Duodenal mucosa (tissue), 2 donors: Measurements from ENCODE around the gene DTNBP1.
A peak's percentile ranks its signal among the peaks of the same experiment; 100 is the strongest.

Experiments
- H3K27ac ChIP-seq: one replicate; pipeline ENCODE4 v1.7.0; 2013; ENCODE audit warnings: low read depth, low read length
- H3K27me3 ChIP-seq, 2 donors: one replicate each; pipeline ENCODE4 v1.7.0; 2013; ENCODE audit warnings: low read length in 2 of 2, control low read depth in 1 of 2; ENCODE audit not compliant: insufficient read depth in 2 of 2, control insufficient read depth in 1 of 2
- H3K36me3 ChIP-seq, 2 donors: one replicate each; pipeline ENCODE4 v1.7.0; 2013; ENCODE audit warnings: low read length in 2 of 2, control low read depth in 1 of 2; ENCODE audit not compliant: insufficient read depth in 2 of 2, control insufficient read depth in 1 of 2
- H3K4me1 ChIP-seq, 2 donors: one replicate each; pipeline ENCODE4 v1.7.0; 2013; ENCODE audit warnings: low read length in 2 of 2, control low read depth in 1 of 2; ENCODE audit not compliant: insufficient read depth in 2 of 2, control insufficient read depth in 1 of 2
- H3K4me3 ChIP-seq, 2 donors: one replicate each; pipeline ENCODE4 v1.7.0; 2013; ENCODE audit warnings: low read length in 2 of 2, low read depth in 1 of 2
- H3K9ac ChIP-seq, 2 donors: one replicate each; pipeline ENCODE4 v1.7.0; 2013; ENCODE audit warnings: low read length in 2 of 2, low read depth in 1 of 2
- H3K9me3 ChIP-seq, 2 donors: one replicate each; pipeline ENCODE4 v1.7.0; 2013; ENCODE audit warnings: low read length in 2 of 2, control low read depth in 1 of 2; ENCODE audit not compliant: control insufficient read depth in 1 of 2

DTNBP1 gene

DNA sequence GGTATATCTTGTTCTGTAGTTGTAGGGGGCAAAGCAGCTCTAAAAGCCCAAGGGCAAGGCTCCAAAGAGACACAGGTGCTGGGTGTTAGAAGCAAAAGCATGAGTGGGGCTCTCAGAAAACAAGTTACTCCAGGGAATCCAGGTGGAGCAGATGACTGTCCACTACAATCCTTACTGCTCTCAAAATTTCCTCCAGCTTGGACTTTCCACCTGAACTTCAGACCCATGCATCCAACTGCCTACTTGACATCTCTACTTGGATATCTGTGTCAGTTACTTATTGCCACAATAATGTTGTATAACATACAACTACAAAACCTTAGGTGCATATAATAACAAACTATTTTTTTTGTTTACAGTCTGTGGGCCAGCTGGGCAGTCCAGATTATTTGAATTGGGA lies 22.8 kb upstream of the DTNBP1 start:
- H3K9ac ChIP-seq: no peak overlapping the region
- H3K4me1 ChIP-seq: peaks cover 23 to 24% of the 10 kb centered on the region in 2 donors
- H3K4me3 ChIP-seq: no peak overlapping the region
- no peak overlapping the region for H3K27ac ChIP-seq
- no peaks in the 10 kb centered on the region for H3K36me3 ChIP-seq
- H3K9me3 ChIP-seq: no peaks in the 10 kb centered on the region
- H3K27me3 ChIP-seq: no peaks in the 10 kb centered on the region

DNA sequence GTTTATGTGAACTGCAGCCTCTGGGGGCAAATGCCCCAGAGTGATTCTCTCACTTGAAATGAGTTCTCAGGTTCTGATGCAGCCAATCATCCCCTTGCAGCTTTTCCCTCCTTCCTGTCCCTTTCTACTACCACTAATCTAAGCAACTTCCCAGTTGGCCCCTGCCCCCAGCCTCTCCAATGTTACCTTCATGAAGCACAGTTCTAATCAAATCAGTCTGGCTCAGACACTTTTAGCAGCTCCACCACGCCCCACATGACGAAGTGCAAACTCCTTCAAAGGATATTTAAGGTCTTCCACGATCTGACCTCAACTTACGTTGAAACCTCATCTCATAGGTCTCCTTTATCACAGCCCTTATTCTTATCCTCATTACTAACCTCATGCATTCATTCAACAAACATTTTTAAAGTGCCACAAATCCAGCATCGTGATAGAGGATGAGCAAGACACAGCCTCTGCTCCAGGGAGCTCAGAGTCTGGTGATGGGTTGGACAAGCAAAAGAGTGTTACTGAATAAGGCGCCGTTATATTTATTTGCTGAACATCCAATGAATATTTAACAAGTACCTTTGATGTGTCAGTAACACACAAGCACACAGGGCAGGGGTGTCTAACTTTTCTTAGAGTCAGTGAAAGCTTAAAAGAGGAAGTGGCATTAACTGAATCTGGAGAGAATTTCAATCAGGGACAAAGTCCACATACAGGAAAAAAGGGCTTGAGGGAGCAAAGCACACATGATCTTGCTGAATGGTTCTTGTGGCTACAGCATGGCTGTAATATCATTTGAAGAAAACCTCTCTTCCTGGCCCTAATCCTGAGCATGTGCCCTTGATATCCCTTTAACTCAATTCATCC lies 20.4 kb upstream of the DTNBP1 start:
- peaks cover 15 to 17% of the 10 kb centered on the region in 2 donors for H3K4me1 ChIP-seq
- no peaks in the 10 kb centered on the region for H3K36me3 ChIP-seq
- H3K4me3 ChIP-seq: peak overlapping the region in 1 of 2 donors; percentile 21
- no peak overlapping the region for H3K27ac ChIP-seq
- no peak overlapping the region for H3K9ac ChIP-seq
- H3K9me3 ChIP-seq: no peaks in the 10 kb centered on the region
- H3K27me3 ChIP-seq: no peaks in the 10 kb centered on the region

DNA sequence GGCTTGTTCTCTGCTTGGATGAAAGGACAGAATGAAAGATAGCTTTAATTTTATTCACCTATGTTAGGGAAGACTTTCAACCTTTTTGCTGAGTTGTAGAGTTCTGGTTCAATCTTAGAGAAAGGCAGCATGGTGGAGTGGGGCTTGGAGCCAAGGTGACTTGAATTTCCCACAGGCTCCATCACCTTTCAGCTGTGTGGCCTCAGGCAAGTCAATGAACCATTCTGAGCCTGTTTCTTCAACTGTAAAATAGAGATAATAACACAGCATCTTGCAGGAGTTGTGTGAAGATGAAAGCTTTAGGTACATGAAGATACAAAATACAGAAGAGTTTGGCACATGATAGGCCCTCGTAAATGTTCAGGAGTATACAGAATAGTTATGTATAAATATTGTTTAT lies 19.1 kb upstream of the DTNBP1 start:
- Histone ChIP-seq H3K9me3 (no peaks in the 10 kb centered on the region), H3K4me1 (peaks cover 15 to 17% of the 10 kb centered on the region in 2 donors), H3K4me3 (no peak overlapping the region), H3K27ac (no peak overlapping the region), H3K9ac (no peak overlapping the region), H3K27me3 (no peaks in the 10 kb centered on the region), H3K36me3 (no peaks in the 10 kb centered on the region)

DNA sequence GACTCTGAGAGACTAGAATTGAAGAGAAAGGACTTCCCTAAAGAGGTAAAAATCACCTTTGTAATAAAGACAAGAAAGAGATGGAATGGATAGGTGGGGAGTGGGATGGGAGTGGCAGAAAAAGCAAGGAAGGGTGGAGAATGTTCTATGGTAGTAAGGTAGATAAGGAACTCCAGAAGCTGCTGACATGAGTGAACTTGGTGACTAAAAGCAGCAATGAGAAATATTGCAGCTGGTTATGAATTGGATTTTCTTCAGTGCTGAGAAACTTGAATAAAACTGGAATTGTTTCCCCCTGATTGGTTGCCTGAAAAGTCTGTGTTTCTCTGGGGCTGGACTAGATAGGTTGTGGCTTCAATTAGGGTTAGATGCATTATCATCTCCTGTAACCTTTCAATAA lies 15.7 kb upstream of the DTNBP1 start:
- Histone ChIP-seq H3K9ac (no peak overlapping the region), H3K9me3 (no peaks in the 10 kb centered on the region), H3K27ac (no peak overlapping the region), H3K36me3 (no peaks in the 10 kb centered on the region), H3K4me1 (peaks cover 17 to 30% of the 10 kb centered on the region in 2 donors), H3K4me3 (no peak overlapping the region), H3K27me3 (no peaks in the 10 kb centered on the region)

DNA sequence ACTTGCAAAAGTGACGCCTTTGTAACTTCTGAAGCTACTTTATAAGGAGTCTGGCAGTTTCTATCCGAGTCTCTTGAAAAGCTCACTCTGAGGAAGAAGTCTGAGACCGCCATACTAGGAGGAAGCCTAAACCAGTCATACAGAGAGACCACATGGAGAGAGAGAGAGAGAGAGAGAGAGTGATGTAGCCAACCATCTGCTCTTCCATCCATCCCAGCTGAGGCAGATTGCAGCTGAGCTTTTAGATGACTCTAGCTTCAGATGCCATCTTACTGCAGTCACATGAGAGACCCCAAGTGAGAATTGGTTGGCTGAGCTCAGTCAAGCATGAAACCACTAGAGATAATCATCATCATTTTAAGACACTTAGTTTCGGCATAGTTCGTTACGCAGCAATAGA lies 15.0 kb upstream of the DTNBP1 start:
- Histone ChIP-seq H3K27ac (no peak overlapping the region), H3K4me1 (peaks cover 10 to 23% of the 10 kb centered on the region in 2 donors), H3K27me3 (no peaks in the 10 kb centered on the region), H3K9ac (no peak overlapping the region), H3K36me3 (no peaks in the 10 kb centered on the region), H3K4me3 (no peak overlapping the region), H3K9me3 (no peaks in the 10 kb centered on the region)

DNA sequence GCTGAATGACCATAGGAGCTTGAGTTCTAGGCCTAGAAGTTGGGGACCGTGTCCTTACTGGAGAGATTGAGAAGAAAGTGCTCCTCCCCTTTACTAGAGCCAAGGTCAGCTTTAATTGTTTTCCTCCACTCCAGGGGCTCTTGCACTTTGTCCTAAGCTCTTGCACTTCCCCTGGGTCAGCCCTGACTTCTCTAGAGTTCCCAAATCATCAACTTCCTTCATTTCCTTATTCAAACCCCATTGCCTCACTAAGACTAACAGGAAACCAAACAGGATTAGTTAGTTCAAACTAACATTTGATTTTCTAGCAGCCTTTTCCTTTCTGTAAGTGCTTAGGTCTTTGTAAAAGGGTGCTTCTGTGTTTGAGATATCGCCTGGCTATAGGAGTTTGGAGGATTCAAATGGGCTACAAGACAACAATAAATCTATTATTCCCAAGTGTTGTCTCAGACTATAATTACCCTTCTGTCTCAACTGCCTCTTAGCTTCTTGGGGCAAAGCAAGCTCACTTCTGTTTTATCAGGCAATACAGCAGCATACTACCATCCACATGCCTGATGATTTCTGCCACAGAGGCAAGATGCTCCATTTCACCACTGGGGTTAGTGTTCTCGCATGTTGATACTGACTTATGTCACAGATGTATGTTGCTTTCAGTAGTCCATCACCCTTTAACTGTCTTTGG lies 12.8 kb upstream of the DTNBP1 start:
- Histone ChIP-seq H3K36me3 (no peaks in the 10 kb centered on the region), H3K27ac (no peak overlapping the region), H3K4me1 (peaks cover 10 to 20% of the 10 kb centered on the region in 2 donors), H3K9me3 (no peaks in the 10 kb centered on the region), H3K4me3 (no peak overlapping the region), H3K27me3 (no peaks in the 10 kb centered on the region), H3K9ac (no peak overlapping the region)

DNA sequence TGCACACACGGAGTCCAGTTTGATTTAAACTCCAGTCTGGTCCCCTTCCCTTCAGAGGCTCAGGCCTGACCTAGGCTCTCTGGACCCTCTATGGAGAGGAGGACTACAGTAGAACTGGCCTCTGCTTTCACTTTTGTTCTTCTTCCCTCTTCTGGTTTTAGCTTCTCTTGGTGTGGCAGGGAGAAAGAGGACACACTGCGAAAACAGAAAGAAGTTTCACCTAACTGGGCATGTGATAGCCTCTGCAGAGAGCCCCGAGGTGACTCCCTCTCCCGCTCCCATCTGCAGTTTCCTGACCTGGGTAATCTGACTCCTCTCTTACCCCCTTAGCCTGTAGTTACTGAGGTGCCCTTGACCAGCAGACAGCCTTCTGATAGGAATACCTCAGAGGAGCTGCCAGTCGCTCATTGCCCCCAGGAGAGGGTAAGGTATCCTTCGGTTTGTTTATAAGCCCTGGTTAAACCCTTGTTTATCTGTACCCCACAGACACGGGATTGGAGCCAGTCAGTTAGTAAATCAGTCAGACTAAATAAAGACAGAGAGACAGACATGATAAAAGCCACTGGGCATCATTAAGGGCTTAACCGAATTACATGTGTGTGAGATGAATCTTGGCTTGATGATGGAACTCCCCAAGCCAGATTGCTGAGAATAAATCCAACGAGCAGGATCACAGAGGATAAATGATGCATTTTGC lies 12.0 kb upstream of the DTNBP1 start:
- Histone ChIP-seq H3K27me3 (no peaks in the 10 kb centered on the region), H3K9me3 (no peaks in the 10 kb centered on the region), H3K4me1 (peaks cover 10 to 20% of the 10 kb centered on the region in 2 donors), H3K27ac (no peak overlapping the region), H3K4me3 (no peak overlapping the region), H3K9ac (no peak overlapping the region), H3K36me3 (no peaks in the 10 kb centered on the region)

DNA sequence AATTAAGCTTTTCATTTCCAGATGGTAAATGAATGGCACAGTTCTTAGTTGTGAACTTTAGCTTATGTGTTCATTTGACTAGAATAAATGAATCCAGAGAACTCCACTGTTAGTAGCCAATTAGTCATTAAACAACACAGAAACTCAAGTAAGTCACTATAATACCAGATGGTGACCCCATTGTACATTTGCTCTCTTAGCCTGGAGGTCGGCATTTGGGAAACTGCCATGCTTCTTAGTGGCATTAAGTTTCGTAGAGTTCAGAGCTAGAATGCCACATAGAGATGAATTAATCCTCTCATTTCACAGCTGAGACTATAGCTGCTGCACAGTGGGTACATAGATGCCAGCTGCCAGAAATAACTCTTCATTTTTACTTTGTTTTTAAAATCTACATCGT lies 10.8 kb upstream of the DTNBP1 start:
- Histone ChIP-seq H3K27ac (no peak overlapping the region), H3K9ac (no peak overlapping the region), H3K4me3 (no peak overlapping the region)

DNA sequence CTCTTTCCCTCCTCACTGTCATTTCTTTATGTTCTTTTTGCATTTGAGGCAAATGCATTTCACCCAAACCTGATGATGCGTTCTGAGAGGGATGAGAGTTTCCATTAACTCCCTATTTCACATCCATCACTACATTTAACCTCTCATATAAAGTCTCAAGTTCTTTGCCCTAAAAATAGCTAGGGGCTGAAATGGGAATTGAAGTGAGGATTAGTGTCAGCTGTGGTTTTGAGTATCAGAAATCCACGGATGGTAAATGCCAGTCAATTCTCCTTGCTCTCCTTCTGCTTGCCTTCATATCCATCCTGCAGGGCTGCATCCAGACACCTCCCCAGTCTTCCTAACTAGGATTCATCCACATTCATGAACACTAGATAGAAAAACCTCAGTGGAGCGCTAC lies 10.0 kb upstream of the DTNBP1 start:
- Histone ChIP-seq H3K27ac (no peak overlapping the region), H3K36me3 (no peaks in the 10 kb centered on the region)

More for the DNA sequence above, 10.8 kb upstream of the DTNBP1 start:
- no peaks in the 10 kb centered on the region for H3K27me3 ChIP-seq
- no peaks in the 10 kb centered on the region for H3K9me3 ChIP-seq
- peaks cover 10 to 20% of the 10 kb centered on the region in 2 donors for H3K4me1 ChIP-seq
- H3K36me3 ChIP-seq: no peaks in the 10 kb centered on the region

DNA sequence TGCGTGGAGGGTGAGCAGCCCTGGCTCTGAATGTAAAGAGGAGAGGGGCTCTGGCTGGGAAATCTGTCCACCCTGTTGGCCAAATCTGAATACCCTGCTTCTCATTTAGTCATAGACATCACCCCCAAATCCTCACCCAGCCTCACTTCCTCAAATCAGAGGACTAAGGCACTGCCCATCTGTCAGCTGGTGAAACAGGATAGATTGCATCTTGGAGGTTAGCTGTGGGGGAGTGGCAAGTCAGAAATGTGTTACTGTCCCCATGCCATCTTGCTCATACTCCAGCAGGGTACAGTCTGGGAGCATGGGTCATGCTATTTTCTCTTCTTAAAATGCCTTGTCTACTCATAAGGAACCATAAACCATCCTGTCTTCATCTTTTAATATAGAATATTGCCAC lies 9.5 kb upstream of the DTNBP1 start:
- Histone ChIP-seq H3K9me3 (no peaks in the 10 kb centered on the region), H3K4me1 (peaks cover 10 to 20% of the 10 kb centered on the region in 2 donors), H3K27me3 (no peaks in the 10 kb centered on the region), H3K27ac (no peak overlapping the region), H3K36me3 (no peaks in the 10 kb centered on the region), H3K4me3 (no peak overlapping the region), H3K9ac (no peak overlapping the region)

More for the DNA sequence above, 10.0 kb upstream of the DTNBP1 start:
- Histone ChIP-seq H3K9me3 (no peaks in the 10 kb centered on the region), H3K4me3 (no peak overlapping the region), H3K27me3 (no peaks in the 10 kb centered on the region), H3K9ac (no peak overlapping the region), H3K4me1 (peaks cover 10 to 20% of the 10 kb centered on the region in 2 donors)
